ENCODE measurements around the gene DHCR24. TPM values are rescaled to one million over a fixed set of nuclear protein-coding genes. Genes with fewer than 3 reads are reported as not detected.

DHCR24 gene
- total RNA-seq, 1 experiment from 2014 or later, result 337 TPM

DNA sequence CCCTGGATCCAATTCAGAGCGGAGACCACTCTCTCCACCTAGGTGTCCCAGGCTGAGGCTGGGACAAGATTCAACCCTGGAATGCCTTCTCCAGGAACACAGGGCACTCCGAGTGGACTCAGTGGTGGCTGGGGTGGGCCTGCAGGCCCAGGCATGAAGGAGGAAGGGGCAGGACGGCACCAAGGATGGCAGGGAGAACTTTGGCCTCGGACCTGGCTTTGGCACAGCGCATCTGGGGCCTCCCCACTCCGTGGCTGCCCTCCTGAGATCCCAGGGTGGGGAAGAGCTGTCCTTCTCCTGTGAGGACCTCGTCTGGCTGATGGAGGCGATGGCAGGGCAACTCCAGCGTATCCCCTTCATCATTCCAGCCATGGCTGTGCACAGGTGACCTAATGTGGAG lies 35.6 kb downstream of the DHCR24 start:
- no peaks in the 10 kb centered on the region for H3K9me3 Mint-ChIP-seq

DNA sequence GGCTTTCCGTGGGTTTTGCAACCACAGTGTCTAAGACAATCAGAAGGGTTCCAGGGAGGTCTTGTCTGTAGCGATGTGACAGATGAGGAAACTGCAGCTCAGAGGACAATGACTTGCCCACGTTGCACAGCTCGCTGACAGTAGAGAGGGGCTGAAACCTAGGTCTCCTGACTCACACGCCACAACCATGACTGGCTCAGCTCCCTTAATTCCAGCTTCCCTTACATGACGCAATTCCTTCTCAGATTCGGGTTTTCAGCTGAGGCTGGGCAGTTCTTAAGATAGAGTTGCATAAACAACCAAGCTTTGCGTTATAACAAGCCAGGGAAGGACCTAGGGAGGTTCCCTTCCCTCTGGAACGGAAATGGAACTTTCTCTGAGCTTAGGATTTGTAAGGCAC lies 36.3 kb downstream of the DHCR24 start:
- CTCF ChIA-PET, result interaction anchor here (1.2 kb wide), 1 partner anchor 50 kb away, joined by 4 read pairs; the partner anchor contains the start of gene TTC22
- ATAC-seq (no peak), DNase-seq (ENCODE audit: low spot score) (no peak)
- Mint-ChIP-seq H3K4me3 (no peak overlapping the region), H3K27me3 (ENCODE audit: low read depth) (no peaks in the 10 kb centered on the region), H3K27ac (no peak overlapping the region), H3K36me3 (peaks cover 67% of the 10 kb centered on the region), H3K9me3 (no peaks in the 10 kb centered on the region), H3K4me1 (no peaks in the 10 kb centered on the region)
- POLR2A ChIA-PET, result no interaction called here
- TF ChIP-seq RELA (CRISPR knock-in tag; IDR thresholded peaks at IDR 0.05; ENCODE audit: borderline replicate concordance), result no peak
- no peak for TF ChIP-seq JUN (CRISPR knock-in tag; IDR thresholded peaks at IDR 0.05)
- no peak for TF ChIP-seq ZNF416 (CRISPR knock-in tag; IDR thresholded peaks at IDR 0.05)
- no peak for TF ChIP-seq HMGA2 (CRISPR knock-in tag; IDR thresholded peaks at IDR 0.05)
- TF ChIP-seq, protein P1, sequence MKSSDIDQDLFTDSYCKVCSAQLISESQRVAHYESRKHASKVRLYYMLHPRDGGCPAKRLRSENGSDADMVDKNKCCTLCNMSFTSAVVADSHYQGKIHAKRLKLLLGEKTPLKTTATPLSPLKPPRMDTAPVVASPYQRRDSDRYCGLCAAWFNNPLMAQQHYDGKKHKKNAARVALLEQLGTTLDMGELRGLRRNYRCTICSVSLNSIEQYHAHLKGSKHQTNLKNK (CRISPR knock-in tag; IDR thresholded peaks at IDR 0.05), result no peak
- TF ChIP-seq NR1H2 (CRISPR knock-in tag; IDR thresholded peaks at IDR 0.05), result no peak
- no peak for TF ChIP-seq ZNF317 (CRISPR knock-in tag; IDR thresholded peaks at IDR 0.05; ENCODE audit: borderline replicate concordance, low read depth)
- no peak for TF ChIP-seq SMAD3 (CRISPR knock-in tag; IDR thresholded peaks at IDR 0.05; ENCODE audit: borderline replicate concordance)
- no peak for TF ChIP-seq ATF1 (CRISPR knock-in tag; IDR thresholded peaks at IDR 0.05)
- TF ChIP-seq, protein P2, sequence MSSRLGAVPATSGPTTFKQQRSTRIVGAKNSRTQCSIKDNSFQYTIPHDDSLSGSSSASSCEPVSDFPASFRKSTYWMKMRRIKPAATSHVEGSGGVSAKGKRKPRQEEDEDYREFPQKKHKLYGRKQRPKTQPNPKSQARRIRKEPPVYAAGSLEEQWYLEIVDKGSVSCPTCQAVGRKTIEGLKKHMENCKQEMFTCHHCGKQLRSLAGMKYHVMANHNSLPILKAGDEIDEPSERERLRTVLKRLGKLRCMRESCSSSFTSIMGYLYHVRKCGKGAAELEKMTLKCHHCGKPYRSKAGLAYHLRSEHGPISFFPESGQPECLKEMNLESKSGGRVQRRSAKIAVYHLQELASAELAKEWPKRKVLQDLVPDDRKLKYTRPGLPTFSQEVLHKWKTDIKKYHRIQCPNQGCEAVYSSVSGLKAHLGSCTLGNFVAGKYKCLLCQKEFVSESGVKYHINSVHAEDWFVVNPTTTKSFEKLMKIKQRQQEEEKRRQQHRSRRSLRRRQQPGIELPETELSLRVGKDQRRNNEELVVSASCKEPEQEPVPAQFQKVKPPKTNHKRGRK (CRISPR knock-in tag; IDR thresholded peaks at IDR 0.05; ENCODE audit: borderline replicate concordance), result no peak
- TF ChIP-seq, protein P3, sequence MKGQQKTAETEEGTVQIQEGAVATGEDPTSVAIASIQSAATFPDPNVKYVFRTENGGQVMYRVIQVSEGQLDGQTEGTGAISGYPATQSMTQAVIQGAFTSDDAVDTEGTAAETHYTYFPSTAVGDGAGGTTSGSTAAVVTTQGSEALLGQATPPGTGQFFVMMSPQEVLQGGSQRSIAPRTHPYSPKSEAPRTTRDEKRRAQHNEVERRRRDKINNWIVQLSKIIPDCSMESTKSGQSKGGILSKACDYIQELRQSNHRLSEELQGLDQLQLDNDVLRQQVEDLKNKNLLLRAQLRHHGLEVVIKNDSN (CRISPR knock-in tag; IDR thresholded peaks at IDR 0.05), result no peak
- no peak for TF ChIP-seq JAZF1 (CRISPR knock-in tag; IDR thresholded peaks at IDR 0.05)
- TF ChIP-seq, protein P4, sequence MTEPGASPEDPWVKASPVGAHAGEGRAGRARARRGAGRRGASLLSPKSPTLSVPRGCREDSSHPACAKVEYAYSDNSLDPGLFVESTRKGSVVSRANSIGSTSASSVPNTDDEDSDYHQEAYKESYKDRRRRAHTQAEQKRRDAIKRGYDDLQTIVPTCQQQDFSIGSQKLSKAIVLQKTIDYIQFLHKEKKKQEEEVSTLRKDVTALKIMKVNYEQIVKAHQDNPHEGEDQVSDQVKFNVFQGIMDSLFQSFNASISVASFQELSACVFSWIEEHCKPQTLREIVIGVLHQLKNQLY (CRISPR knock-in tag; IDR thresholded peaks at IDR 0.05), result no peak
- no peak for TF ChIP-seq TP53 (CRISPR knock-in tag; IDR thresholded peaks at IDR 0.05)

More for the DNA sequence above, 35.6 kb downstream of the DHCR24 start:
- Mint-ChIP-seq H3K4me1 (no peaks in the 10 kb centered on the region), H3K27me3 (ENCODE audit: low read depth) (no peaks in the 10 kb centered on the region), H3K4me3 (no peak overlapping the region), H3K27ac (no peak overlapping the region), H3K36me3 (peaks cover 72% of the 10 kb centered on the region)
- no peak for ATAC-seq
- TF ChIP-seq, protein P5, sequence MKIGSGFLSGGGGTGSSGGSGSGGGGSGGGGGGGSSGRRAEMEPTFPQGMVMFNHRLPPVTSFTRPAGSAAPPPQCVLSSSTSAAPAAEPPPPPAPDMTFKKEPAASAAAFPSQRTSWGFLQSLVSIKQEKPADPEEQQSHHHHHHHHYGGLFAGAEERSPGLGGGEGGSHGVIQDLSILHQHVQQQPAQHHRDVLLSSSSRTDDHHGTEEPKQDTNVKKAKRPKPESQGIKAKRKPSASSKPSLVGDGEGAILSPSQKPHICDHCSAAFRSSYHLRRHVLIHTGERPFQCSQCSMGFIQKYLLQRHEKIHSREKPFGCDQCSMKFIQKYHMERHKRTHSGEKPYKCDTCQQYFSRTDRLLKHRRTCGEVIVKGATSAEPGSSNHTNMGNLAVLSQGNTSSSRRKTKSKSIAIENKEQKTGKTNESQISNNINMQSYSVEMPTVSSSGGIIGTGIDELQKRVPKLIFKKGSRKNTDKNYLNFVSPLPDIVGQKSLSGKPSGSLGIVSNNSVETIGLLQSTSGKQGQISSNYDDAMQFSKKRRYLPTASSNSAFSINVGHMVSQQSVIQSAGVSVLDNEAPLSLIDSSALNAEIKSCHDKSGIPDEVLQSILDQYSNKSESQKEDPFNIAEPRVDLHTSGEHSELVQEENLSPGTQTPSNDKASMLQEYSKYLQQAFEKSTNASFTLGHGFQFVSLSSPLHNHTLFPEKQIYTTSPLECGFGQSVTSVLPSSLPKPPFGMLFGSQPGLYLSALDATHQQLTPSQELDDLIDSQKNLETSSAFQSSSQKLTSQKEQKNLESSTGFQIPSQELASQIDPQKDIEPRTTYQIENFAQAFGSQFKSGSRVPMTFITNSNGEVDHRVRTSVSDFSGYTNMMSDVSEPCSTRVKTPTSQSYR (CRISPR knock-in tag; IDR thresholded peaks at IDR 0.05), result no peak
- TF ChIP-seq KAT7 (CRISPR knock-in tag; IDR thresholded peaks at IDR 0.05; ENCODE audit: borderline replicate concordance) (no peak), TEAD4 (CRISPR knock-in tag; IDR thresholded peaks at IDR 0.05) (no peak), NR2C2 (CRISPR knock-in tag; IDR thresholded peaks at IDR 0.05) (no peak)
- no peak for DNase-seq (ENCODE audit: low spot score)
- ChIA-PET POLR2A (no interaction called here), CTCF (interaction anchor here (1.2 kb wide), 1 partner anchor 51 kb away, joined by 4 read pairs; the partner anchor contains the start of gene TTC22)
